ENCODE results near the gene VWA8. TPM values are rescaled to one million over a fixed set of nuclear protein-coding genes. Genes with fewer than 3 reads are reported as not detected.
"Not testable (repeated sequence)": the region's sequence is repeated elsewhere in the genome, so short reads cannot be mapped to it uniquely, and the experiment has no call there.

VWA8 gene
- total RNA-seq, 1 experiment from 2014 or later, result 4.6 TPM

- no peak for DNase-seq (ENCODE audit: low spot score)
Measured at GRCh38 chr13:41966671-41967070, 5.8 kb upstream of the VWA8 start.

- no peak for DNase-seq (ENCODE audit: low spot score)
Measured at GRCh38 chr13:41962994-41963393, 2.1 kb upstream of the VWA8 start.

GRCh38 chr13:41961466-41961760 lies 504 bp upstream of the VWA8 start:
- DNase-seq (ENCODE audit: low spot score), result no peak

GRCh38 chr13:41960211-41960636 lies 685 bp downstream of the VWA8 start:
- DNase-seq (ENCODE audit: low spot score), result no peak

GRCh38 chr13:41956272-41956671 lies 4.6 kb downstream of the VWA8 start:
- DNase-seq (ENCODE audit: low spot score), result no peak

GRCh38 chr13:41955605-41956004 lies 5.3 kb downstream of the VWA8 start:
- DNase-seq (ENCODE audit: low spot score), result no peak

GRCh38 chr13:41954226-41954625 lies 6.7 kb downstream of the VWA8 start:
- no peak for DNase-seq (ENCODE audit: low spot score)

GRCh38 chr13:41952749-41953148 lies 8.2 kb downstream of the VWA8 start:
- no peak for DNase-seq (ENCODE audit: low spot score)

- not testable (repeated sequence) for DNase-seq (ENCODE audit: low spot score)
Measured at GRCh38 chr13:41949104-41949503, 11.8 kb downstream of the VWA8 start.

- no peak for DNase-seq (ENCODE audit: low spot score)
Measured at GRCh38 chr13:41945926-41946325, 15.0 kb downstream of the VWA8 start.

GRCh38 chr13:41944635-41945397 lies 16.1 kb downstream of the VWA8 start:
- no peak for DNase-seq (ENCODE audit: low spot score)

GRCh38 chr13:41944229-41944628 lies 16.7 kb downstream of the VWA8 start:
- DNase-seq (ENCODE audit: low spot score), result no peak

GRCh38 chr13:41942462-41943094 lies 18.3 kb downstream of the VWA8 start:
- DNase-seq (ENCODE audit: low spot score), result no peak

- DNase-seq (ENCODE audit: low spot score), result no peak
Measured at GRCh38 chr13:41941174-41941573, 19.7 kb downstream of the VWA8 start.

GRCh38 chr13:41939398-41939797 lies 21.5 kb downstream of the VWA8 start:
- DNase-seq (ENCODE audit: low spot score), result no peak

GRCh38 chr13:41938918-41939317 lies 22.0 kb downstream of the VWA8 start:
- no peak for DNase-seq (ENCODE audit: low spot score)

- DNase-seq (ENCODE audit: low spot score), result no peak
Measured at GRCh38 chr13:41937388-41937787, 23.5 kb downstream of the VWA8 start.

GRCh38 chr13:41935501-41935900 lies 25.4 kb downstream of the VWA8 start:
- DNase-seq (ENCODE audit: low spot score), result no peak

- DNase-seq (ENCODE audit: low spot score), result no peak
Measured at GRCh38 chr13:41934994-41935393, 25.9 kb downstream of the VWA8 start.

GRCh38 chr13:41934120-41934519 lies 26.8 kb downstream of the VWA8 start:
- DNase-seq (ENCODE audit: low spot score), result no peak

GRCh38 chr13:41931337-41931736 lies 29.6 kb downstream of the VWA8 start:
- no peak for DNase-seq (ENCODE audit: low spot score)

GRCh38 chr13:41930154-41930553 lies 30.8 kb downstream of the VWA8 start:
- no peak for DNase-seq (ENCODE audit: low spot score)

- DNase-seq (ENCODE audit: low spot score), result no peak
Measured at GRCh38 chr13:41928323-41928722, 32.6 kb downstream of the VWA8 start.

GRCh38 chr13:41925014-41925413 lies 35.9 kb downstream of the VWA8 start:
- no peak for DNase-seq (ENCODE audit: low spot score)
